Measurements from ENCODE around the gene BTC.
"Not testable (repeated sequence)": the region's sequence is repeated elsewhere in the genome, so short reads cannot be mapped to it uniquely, and the experiment has no call there.

Gene BTC

GRCh38 chr4:74768857-74769525, 25.3 kb downstream of the BTC start:
- in situ Hi-C loops (cut with MboI; ENCODE audit: low pct_unique_long_range_greater_than_20kb, low sequenced_read_pairs): no loop called here
- no peak for DNase-seq

GRCh38 chr4:74764119-74764518, 30.2 kb downstream of the BTC start:
- in situ Hi-C loops (cut with MboI; ENCODE audit: low pct_unique_long_range_greater_than_20kb, low sequenced_read_pairs): no loop called here
- DNase-seq: no peak

GRCh38 chr4:74758551-74759145, 35.7 kb downstream of the BTC start:
- in situ Hi-C loops (cut with MboI; ENCODE audit: low pct_unique_long_range_greater_than_20kb, low sequenced_read_pairs): no loop called here
- DNase-seq: no peak

GRCh38 chr4:74757136-74757535, 37.2 kb downstream of the BTC start:
- in situ Hi-C loops (cut with MboI; ENCODE audit: low pct_unique_long_range_greater_than_20kb, low sequenced_read_pairs): no loop called here
- no peak for DNase-seq

GRCh38 chr4:74755486-74755885, 38.8 kb downstream of the BTC start:
- no peak for DNase-seq
- in situ Hi-C loops (cut with MboI; ENCODE audit: low pct_unique_long_range_greater_than_20kb, low sequenced_read_pairs): no loop called here

- DNase-seq: no peak
- in situ Hi-C loops (cut with MboI; ENCODE audit: low pct_unique_long_range_greater_than_20kb, low sequenced_read_pairs): no loop called here
These were observed 40.1 kb downstream of the BTC start for GRCh38 chr4:74754218-74754617.

- DNase-seq: no peak
- in situ Hi-C loops (cut with MboI; ENCODE audit: low pct_unique_long_range_greater_than_20kb, low sequenced_read_pairs): no loop called here
These were observed 41.5 kb downstream of the BTC start for GRCh38 chr4:74752798-74753197.

- DNase-seq: no peak
- in situ Hi-C loops (cut with MboI; ENCODE audit: low pct_unique_long_range_greater_than_20kb, low sequenced_read_pairs): no loop called here
These were observed 42.5 kb downstream of the BTC start for GRCh38 chr4:74751856-74752255.

- in situ Hi-C loops (cut with MboI; ENCODE audit: low pct_unique_long_range_greater_than_20kb, low sequenced_read_pairs): no loop called here
These were observed 43.1 kb downstream of the BTC start for GRCh38 chr4:74751247-74751646.

GRCh38 chr4:74742185-74742584, 52.1 kb downstream of the BTC start:
- in situ Hi-C loops (cut with MboI; ENCODE audit: low pct_unique_long_range_greater_than_20kb, low sequenced_read_pairs): no loop called here
- no peak for DNase-seq

More at GRCh38 chr4:74751247-74751646, 43.1 kb downstream of the BTC start:
- DNase-seq: no peak

GRCh38 chr4:74738464-74739143, 55.7 kb downstream of the BTC start:
- no peak for DNase-seq
- in situ Hi-C loops (cut with MboI; ENCODE audit: low pct_unique_long_range_greater_than_20kb, low sequenced_read_pairs): no loop called here

GRCh38 chr4:74734995-74735394, 59.3 kb downstream of the BTC start:
- in situ Hi-C loops (cut with MboI; ENCODE audit: low pct_unique_long_range_greater_than_20kb, low sequenced_read_pairs): no loop called here
- DNase-seq: no peak

GRCh38 chr4:74733756-74734155, 60.6 kb downstream of the BTC start:
- in situ Hi-C loops (cut with MboI; ENCODE audit: low pct_unique_long_range_greater_than_20kb, low sequenced_read_pairs): no loop called here

GRCh38 chr4:74724979-74725378, 69.3 kb downstream of the BTC start:
- in situ Hi-C loops (cut with MboI; ENCODE audit: low pct_unique_long_range_greater_than_20kb, low sequenced_read_pairs): no loop called here
- DNase-seq: no peak

More at GRCh38 chr4:74733756-74734155, 60.6 kb downstream of the BTC start:
- no peak for DNase-seq

- in situ Hi-C loops (cut with MboI; ENCODE audit: low pct_unique_long_range_greater_than_20kb, low sequenced_read_pairs): no loop called here
- DNase-seq: no peak
These were observed 77.9 kb downstream of the BTC start for GRCh38 chr4:74716436-74716765.

- no peak for DNase-seq
- in situ Hi-C loops (cut with MboI; ENCODE audit: low pct_unique_long_range_greater_than_20kb, low sequenced_read_pairs): no loop called here
These were observed 78.5 kb downstream of the BTC start for GRCh38 chr4:74715706-74716435.

GRCh38 chr4:74714611-74715130, 79.7 kb downstream of the BTC start:
- in situ Hi-C loops (cut with MboI; ENCODE audit: low pct_unique_long_range_greater_than_20kb, low sequenced_read_pairs): no loop called here
- no peak for DNase-seq

- in situ Hi-C loops (cut with MboI; ENCODE audit: low pct_unique_long_range_greater_than_20kb, low sequenced_read_pairs); DNase-seq: not testable (repeated sequence)
These were observed 86.2 kb downstream of the BTC start for GRCh38 chr4:74708135-74708534.

Measured in KBM-7 (cell line).